Activated CD4-positive, alpha-beta T cell treated with anti-CD3 and anti-CD28 coated beads, Interleukin-2, amount 50 U/mL, for 16 hours (primary cell): Measurements from ENCODE around the gene MYRFL.
"Not testable (repeated sequence)": the region's sequence is repeated elsewhere in the genome, so short reads cannot be mapped to it uniquely, and the experiment has no call there.

Source experiments
- DNase-seq: peaks from one replicate; pipeline ENCODE4 v3.0.0-alpha.2; 2020

Gene MYRFL

GRCh38 chr12:69824966-69825560 is at the start of gene MYRFL:
MYRFL (plus strand) TSS chr12:69825227; CDS start chr12:69825518, 291 bp downstream.
- DNase-seq, result no peak

GRCh38 chr12:69779928-69780327 is 45.1 kb upstream of the MYRFL start:
- DNase-seq, result no peak

- DNase-seq, result no peak
Observed at GRCh38 chr12:69783365-69783764, 41.7 kb upstream of the MYRFL start.

GRCh38 chr12:69789351-69789750 is 35.7 kb upstream of the MYRFL start:
- no peak for DNase-seq

GRCh38 chr12:69792533-69792932 is 32.5 kb upstream of the MYRFL start:
- no peak for DNase-seq

- DNase-seq, result not testable (repeated sequence)
Observed at GRCh38 chr12:69807101-69807897, 17.7 kb upstream of the MYRFL start.

- no peak for DNase-seq
Observed at GRCh38 chr12:69810870-69811498, 14.0 kb upstream of the MYRFL start.

GRCh38 chr12:69816082-69816481 is 8.9 kb upstream of the MYRFL start:
- DNase-seq, result no peak

- no peak for DNase-seq
Observed at GRCh38 chr12:69821032-69821455, 4.0 kb upstream of the MYRFL start.

- DNase-seq, result no peak
Observed at GRCh38 chr12:69821456-69822159, 3.4 kb upstream of the MYRFL start.

GRCh38 chr12:69822201-69822860 is 2.7 kb upstream of the MYRFL start:
- DNase-seq, result no peak

- DNase-seq, result no peak
Observed at GRCh38 chr12:69824028-69824427, 999 bp upstream of the MYRFL start.

- DNase-seq, result no peak
Observed at GRCh38 chr12:69828897-69829296, 3.9 kb downstream of the MYRFL start.

GRCh38 chr12:69833696-69834095 is 8.7 kb downstream of the MYRFL start:
- DNase-seq, result no peak

GRCh38 chr12:69834147-69834546 is 9.1 kb downstream of the MYRFL start:
- no peak for DNase-seq

- no peak for DNase-seq
Observed at GRCh38 chr12:69834576-69834975, 9.5 kb downstream of the MYRFL start.

- no peak for DNase-seq
Observed at GRCh38 chr12:69835081-69835480, 10.1 kb downstream of the MYRFL start.

GRCh38 chr12:69836015-69836414 is 11.0 kb downstream of the MYRFL start:
- DNase-seq, result no peak

GRCh38 chr12:69837191-69837590 is 12.2 kb downstream of the MYRFL start:
- DNase-seq, result no peak

- DNase-seq, result no peak
Observed at GRCh38 chr12:69837657-69838415, 12.8 kb downstream of the MYRFL start.

GRCh38 chr12:69840727-69841126 is 15.7 kb downstream of the MYRFL start:
- DNase-seq, result no peak

GRCh38 chr12:69843608-69844007 is 18.6 kb downstream of the MYRFL start:
- DNase-seq, result no peak
